Naive thymus-derived CD8-positive, alpha-beta T cell (primary cell): ENCODE results near the gene TLR2. TPM values are rescaled to one million over a fixed set of nuclear protein-coding genes. Genes with fewer than 3 reads are reported as not detected.

ENCODE experiments used
- ATAC-seq, 2 donors: fragments of 150-1000 bp; cut with Tn5 transposase in 1 of 2; sonication (Bioruptor Pico), chemical (Tn5 transposase) in 1 of 2; 1 replicate in 1 of 2; 2 replicates in 1 of 2; pipeline ENCODE4 v1.10.0; 2021; ENCODE audit warnings: mild to moderate bottlenecking in 2 of 2, moderate library complexity in 2 of 2
- POLR2A ChIA-PET: fragments of 350-600 bp; sonication (Branson Sonifier 250); formaldehyde crosslinking; loops from one replicate; lab custom pipeline; 2021; ENCODE audit warnings: antibody characterized with exemption; lab: Charles Lee
- DNase-seq, 10 donors: peaks; one replicate each; pipeline versions ENCODE4 v3.0.0 to v3.0.0-alpha.2; 2020 to 2022
- H3K27ac Mint-ChIP-seq, 10 donors: one replicate each; pipeline ENCODE4 v1.8.0; 2020 to 2022; ENCODE audit warnings: mild to moderate bottlenecking in 10 of 10, mixed read lengths in 10 of 10, moderate library complexity in 4 of 10, inconsistent platforms in 1 of 10
- H3K27me3 Mint-ChIP-seq, 5 donors: one replicate each; pipeline ENCODE4 v1.8.0; 2021 to 2022; ENCODE audit warnings: mixed read lengths in 5 of 5
- H3K36me3 Mint-ChIP-seq, 3 donors: one replicate each; pipeline ENCODE4 v1.8.0; 2020 to 2022; ENCODE audit warnings: mixed read lengths in 3 of 3, mild to moderate bottlenecking in 2 of 3, inconsistent platforms in 1 of 3
- H3K4me1 Mint-ChIP-seq, 4 donors: one replicate each; pipeline ENCODE4 v1.8.0; 2021 to 2022; ENCODE audit warnings: mixed read lengths in 4 of 4
- H3K4me3 Mint-ChIP-seq, 10 donors: one replicate each; pipeline ENCODE4 v1.8.0; 2020 to 2022; ENCODE audit warnings: mild to moderate bottlenecking in 10 of 10, mixed read lengths in 10 of 10, moderate library complexity in 6 of 10, inconsistent platforms in 1 of 10
- H3K9me3 Mint-ChIP-seq, 9 donors: one replicate each; pipeline ENCODE4 v1.8.0; 2020 to 2022; ENCODE audit warnings: mixed read lengths in 9 of 9, mild to moderate bottlenecking in 3 of 9, inconsistent platforms in 1 of 9, moderate library complexity in 1 of 9
- polyA plus RNA-seq, 3 donors: library from polyadenylated mRNA; unstranded; fragments of 300-500 nt; fragmentation: Illumina TruSeq; gene quantifications; one replicate each; pipeline ENCODE4 v1.2.3, GENCODE V29; 2021
- total RNA-seq, 8 experiments: library from RNA in 2 of 8; stranded (reverse) in 2 of 8; gene quantifications; one replicate each; pipeline ENCODE4 v1.2.3 and lab custom pipeline; 2021 to 2026

TLR2 gene
- total and polyA plus RNA-seq, 5 experiments from 2014 or later, result 0.29 to 2.7 (median 0.71) TPM

GRCh38 chr4:153745651-153746050, 61.6 kb downstream of the TLR2 start:
- Mint-ChIP-seq H3K27me3 (peaks cover under 1 to 18% (median 3%) of the 10 kb centered on the region in 5 donors), H3K9me3 (peaks cover 1 to 8% (median 5%) of the 10 kb centered on the region in 9 donors), H3K36me3 (peaks cover 1 to 8% (median 2%) of the 10 kb centered on the region in 3 donors), H3K4me1 (peaks cover 0 to 2% (median 0%) of the 10 kb centered on the region in 4 donors), H3K4me3 (no peak overlapping the region), H3K27ac (no peak overlapping the region)
- DNase-seq, result no peak
- ATAC-seq, result no peak
- POLR2A ChIA-PET, result no interaction called here

- Mint-ChIP-seq H3K9me3 (no peaks in the 10 kb centered on the region), H3K36me3 (no peaks in the 10 kb centered on the region), H3K27me3 (peaks cover 0 to 10% (median 2%) of the 10 kb centered on the region in 5 donors), H3K27ac (no peak overlapping the region), H3K4me1 (peaks cover 0 to 2% (median 0%) of the 10 kb centered on the region in 4 donors), H3K4me3 (no peak overlapping the region)
- ATAC-seq (no peak), DNase-seq (no peak)
- POLR2A ChIA-PET, result no interaction called here
These were observed 63.4 kb downstream of the TLR2 start for GRCh38 chr4:153747406-153747955.

- Mint-ChIP-seq H3K27me3 (peaks cover 0 to 2% (median 0%) of the 10 kb centered on the region in 5 donors), H3K4me1 (peaks cover 0 to 2% (median 0%) of the 10 kb centered on the region in 4 donors), H3K9me3 (no peaks in the 10 kb centered on the region), H3K36me3 (no peaks in the 10 kb centered on the region), H3K4me3 (no peak overlapping the region), H3K27ac (peak overlapping the region in 1 of 10 donors; percentile 15)
- no peak for DNase-seq
- POLR2A ChIA-PET, result no interaction called here
- no peak for ATAC-seq
These were observed 64.3 kb downstream of the TLR2 start for GRCh38 chr4:153748378-153748777.

GRCh38 chr4:153750197-153750817, 66.2 kb downstream of the TLR2 start:
- peaks cover 5 to 12% (median 11%) of the 10 kb centered on the region in 4 donors for H3K4me1 Mint-ChIP-seq
- no peak overlapping the region for H3K27ac Mint-ChIP-seq
- ATAC-seq (peak; percentile 69 to 79), DNase-seq (peak; percentile 27 to 76 (median 57))
- no peaks in the 10 kb centered on the region for H3K36me3 Mint-ChIP-seq
- H3K27me3 Mint-ChIP-seq, result peaks cover 0 to 2% (median 0%) of the 10 kb centered on the region in 5 donors
- H3K9me3 Mint-ChIP-seq, result peaks cover 0 to 2% (median 0%) of the 10 kb centered on the region in 9 donors
- no peak overlapping the region for H3K4me3 Mint-ChIP-seq
- POLR2A ChIA-PET, result no interaction called here

DNA sequence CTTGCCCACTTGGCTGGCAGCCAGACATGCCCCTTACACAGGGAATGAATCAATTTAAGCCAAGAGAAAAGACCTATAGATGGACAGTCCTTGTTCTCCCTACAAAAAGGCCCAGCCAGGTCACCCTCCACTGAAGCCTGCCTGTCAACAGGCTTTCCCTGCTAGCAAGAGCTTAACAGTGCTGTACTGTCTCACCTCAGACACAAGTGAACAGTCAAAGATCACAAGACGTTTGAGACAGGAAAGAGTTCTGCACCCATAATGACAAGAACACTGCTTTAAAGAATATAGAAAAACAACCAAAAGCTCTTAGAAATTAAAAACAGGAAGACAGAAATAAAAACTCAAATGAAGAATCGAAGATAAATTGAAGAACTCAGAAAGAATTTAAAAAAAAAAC, 71.1 kb downstream of the TLR2 start:
- peak overlapping the region; percentile 75 to 93 (median 90) for H3K27ac Mint-ChIP-seq
- ATAC-seq, result peak; percentile 59 to 79

More for the DNA sequence above, 71.1 kb downstream of the TLR2 start:
- H3K36me3 Mint-ChIP-seq, result no peaks in the 10 kb centered on the region
- POLR2A ChIA-PET, result no interaction called here
- peak overlapping the region in 8 of 10 donors; percentile 6 to 68 (median 35) for H3K4me3 Mint-ChIP-seq
- H3K4me1 Mint-ChIP-seq, result peaks cover 12 to 40% (median 31%) of the 10 kb centered on the region in 4 donors
- peak in 3 of 10 donors; percentile 9 to 47 (median 47) for DNase-seq
- peaks cover 0 to 17% (median 14%) of the 10 kb centered on the region in 5 donors for H3K27me3 Mint-ChIP-seq
- peaks cover 0 to 4% (median 0%) of the 10 kb centered on the region in 9 donors for H3K9me3 Mint-ChIP-seq

Other genes with a start within 250 kb of the TLR2 start
- gene TMEM131L, start 217.9 kb upstream of the TLR2 start, total RNA-seq, result 10 to 100 TPM; 72.2 to 72.6 TPM
- gene TMEM131L, start 217.9 kb upstream of the TLR2 start, polyA plus RNA-seq, result 10 to 100 TPM; 13.8 to 32.9 (median 26.7) TPM
- under 1 TPM; 0.60 to 0.66 TPM for gene RNF175, start 75.7 kb downstream of the TLR2 start, total RNA-seq
- 1 to 10 TPM in 2 of 3 donors, under 1 TPM in 1; 0.83 to 1.9 (median 1.6) TPM for gene RNF175, start 75.7 kb downstream of the TLR2 start, polyA plus RNA-seq
- gene SFRP2, start 104.8 kb downstream of the TLR2 start, total RNA-seq, result not detected
- gene SFRP2, start 104.8 kb downstream of the TLR2 start, polyA plus RNA-seq, result not detected